ENCODE data around the gene FOXP1.
"Not testable (repeated sequence)": the region's sequence is repeated elsewhere in the genome, so short reads cannot be mapped to it uniquely, and the experiment has no call there.

The FOXP1 gene

DNA sequence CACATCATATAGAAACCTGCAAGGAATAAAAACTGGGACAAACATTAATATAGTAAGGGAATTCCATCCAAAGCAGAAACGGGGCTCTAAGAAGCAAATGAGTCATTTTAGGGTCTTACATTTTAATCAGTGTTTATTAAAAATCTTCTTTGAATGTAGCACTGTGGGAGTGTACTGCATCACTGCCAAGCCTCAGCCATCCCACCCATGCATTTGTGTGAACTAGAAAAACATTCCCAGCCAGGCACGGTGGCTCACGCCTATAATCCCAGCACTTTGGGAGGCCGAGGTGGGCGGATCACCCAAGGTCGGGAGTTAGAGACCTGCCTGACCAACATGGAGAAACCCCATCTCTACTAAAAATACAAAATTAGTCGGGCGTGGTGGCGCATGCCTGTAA, 57.1 kb downstream of the FOXP1 start:
- not testable (repeated sequence) for DNase-seq

- DNase-seq = no peak
Observed at GRCh38 chr3:71525391-71525790, 58.1 kb downstream of the FOXP1 start.

DNA sequence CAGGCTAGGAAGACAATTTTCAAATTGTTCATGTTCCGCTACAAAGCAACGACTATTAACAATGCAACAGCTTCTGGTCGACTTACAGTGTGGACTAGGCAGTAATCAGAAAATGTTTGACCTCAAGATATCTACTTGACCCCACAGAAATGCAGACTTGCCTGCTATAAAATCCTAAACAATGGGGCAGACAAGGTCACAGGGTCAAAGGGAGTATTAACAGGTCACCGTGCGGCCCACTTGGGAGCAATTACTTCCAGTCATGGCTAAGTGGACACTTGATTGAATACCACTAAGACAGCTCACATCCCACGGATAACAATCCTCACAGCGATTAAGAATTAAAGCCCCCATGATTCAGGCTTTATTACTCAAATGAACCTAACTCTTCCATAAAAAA, 58.9 kb downstream of the FOXP1 start:
- DNase-seq = no peak

DNA sequence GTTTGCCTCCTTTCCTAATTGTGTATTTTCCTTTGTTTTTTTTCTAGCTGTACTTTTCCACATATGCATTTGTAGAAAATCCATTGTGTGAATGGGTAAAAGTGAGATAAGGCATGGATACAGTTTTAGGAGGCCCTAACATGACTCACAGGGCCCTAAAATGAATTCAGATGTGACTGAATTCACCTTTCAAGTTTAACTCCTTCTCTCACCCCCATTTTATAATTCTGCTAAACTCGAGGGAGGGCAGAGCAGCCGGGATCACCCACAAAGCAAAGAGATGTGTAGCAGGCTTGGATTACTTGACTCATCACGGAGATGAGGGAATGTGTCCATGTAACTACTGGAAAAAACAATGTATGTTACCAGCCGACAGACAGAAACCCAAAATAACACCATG, 59.9 kb downstream of the FOXP1 start:
- DNase-seq = no peak

GRCh38 chr3:71521940-71522876, 61.3 kb downstream of the FOXP1 start:
- DNase-seq = no peak

DNA sequence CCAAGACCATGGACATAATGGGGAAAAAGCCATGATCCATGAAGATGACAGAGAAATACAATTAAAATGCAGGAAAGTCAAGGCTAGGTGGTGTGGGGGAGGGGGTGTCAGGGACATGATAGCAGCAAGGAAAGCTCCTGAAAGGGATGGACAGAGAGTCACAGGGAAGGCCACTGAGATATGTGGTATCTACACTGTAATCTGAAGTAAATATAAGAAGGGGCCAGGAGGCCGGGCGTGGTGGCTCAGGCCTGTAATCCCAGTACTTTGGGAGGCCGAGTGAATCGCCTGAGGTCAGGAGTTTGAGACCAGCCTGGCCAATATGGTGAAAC, 62.5 kb downstream of the FOXP1 start:
- no peak for DNase-seq

- DNase-seq = no peak
Observed at GRCh38 chr3:71520161-71521020, 63.1 kb downstream of the FOXP1 start.

- no peak for DNase-seq
Observed at GRCh38 chr3:71518089-71518488, 65.4 kb downstream of the FOXP1 start.

GRCh38 chr3:71517271-71517791, 66.2 kb downstream of the FOXP1 start:
- no peak for DNase-seq

DNA sequence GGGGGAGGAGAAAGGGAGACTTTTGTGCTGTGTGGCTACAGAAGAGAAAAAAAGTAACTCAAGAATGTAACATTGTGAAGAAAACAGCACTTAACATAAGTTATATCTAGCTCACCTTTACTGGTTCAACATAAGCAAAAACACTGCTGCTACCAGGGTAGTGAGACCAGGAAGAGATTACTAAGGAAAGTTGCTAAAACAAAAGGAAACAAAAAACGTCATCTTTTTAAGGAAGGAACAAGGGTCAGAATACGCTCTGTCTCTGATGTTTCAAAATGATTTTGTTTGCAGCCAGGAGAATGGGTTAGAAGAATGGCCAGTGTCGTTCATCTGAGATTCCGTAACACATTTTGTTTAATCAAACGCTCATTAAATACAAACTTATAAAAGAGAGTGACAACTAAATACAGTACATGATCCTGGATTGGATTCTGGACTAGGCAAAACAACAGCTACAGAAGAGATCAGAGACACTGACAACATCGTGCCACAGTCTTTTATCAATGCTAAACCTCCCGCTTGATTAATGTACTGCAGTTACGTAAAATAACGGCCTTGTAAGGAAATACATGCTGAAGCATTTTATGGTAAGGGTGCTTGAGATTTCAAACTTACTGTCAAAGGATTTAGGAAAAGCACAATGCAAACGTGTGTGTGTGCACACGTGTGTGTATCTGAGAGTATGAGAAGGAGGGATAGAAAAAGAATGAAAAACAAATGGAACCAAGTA, 67.7 kb downstream of the FOXP1 start:
- no peak for DNase-seq

- DNase-seq = no peak
Observed at GRCh38 chr3:71514621-71515020, 68.9 kb downstream of the FOXP1 start.

- DNase-seq = no peak
Observed at GRCh38 chr3:71513515-71513914, 70.0 kb downstream of the FOXP1 start.

- no peak for DNase-seq
Observed at GRCh38 chr3:71513081-71513480, 70.4 kb downstream of the FOXP1 start.

- no peak for DNase-seq
Observed at GRCh38 chr3:71512544-71512943, 71.0 kb downstream of the FOXP1 start.

GRCh38 chr3:71512000-71512399, 71.5 kb downstream of the FOXP1 start:
- no peak for DNase-seq

DNA sequence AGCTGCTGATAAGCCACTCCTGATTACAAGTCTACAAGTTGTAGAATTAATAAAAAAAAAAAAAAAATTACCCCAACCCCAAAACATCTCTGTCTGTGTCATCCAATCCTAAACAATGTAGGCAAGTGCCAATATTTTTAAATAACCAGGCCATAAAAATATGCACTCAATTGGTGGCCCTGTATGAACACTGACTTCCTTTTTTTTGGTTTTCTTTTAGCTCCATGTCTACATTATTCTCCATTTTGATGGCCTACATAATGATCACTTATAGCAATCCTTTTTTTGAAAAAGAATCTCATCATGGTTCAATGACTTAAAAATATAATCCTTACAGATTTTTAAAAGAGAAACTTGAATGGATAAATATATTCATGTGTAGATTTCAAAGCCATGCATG, 72.1 kb downstream of the FOXP1 start:
- DNase-seq = no peak

- DNase-seq = no peak
Observed at GRCh38 chr3:71511037-71511436, 72.5 kb downstream of the FOXP1 start.

DNA sequence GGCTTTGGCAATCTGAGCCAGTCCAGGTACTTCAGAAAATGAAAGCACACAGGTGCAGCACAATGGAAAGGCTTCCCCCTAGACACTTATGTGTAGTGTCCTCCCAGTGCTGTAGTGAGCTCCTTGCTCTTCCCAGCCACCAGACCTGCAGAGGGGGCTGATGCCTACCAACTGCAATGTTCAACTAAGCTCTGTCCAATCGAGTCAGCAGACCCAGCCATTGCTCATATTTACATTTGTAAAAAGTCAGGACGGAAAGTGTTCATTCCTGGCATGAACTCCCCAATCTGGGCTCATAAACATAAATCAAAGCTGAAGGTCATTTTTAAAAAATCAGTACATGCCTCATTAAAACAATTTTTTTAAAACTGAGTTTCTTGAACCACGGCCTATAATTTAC, 73.0 kb downstream of the FOXP1 start:
- DNase-seq = no peak

GRCh38 chr3:71509066-71509465, 74.5 kb downstream of the FOXP1 start:
- no peak for DNase-seq

GRCh38 chr3:71505767-71506350, 77.7 kb downstream of the FOXP1 start:
- no peak for DNase-seq

DNA sequence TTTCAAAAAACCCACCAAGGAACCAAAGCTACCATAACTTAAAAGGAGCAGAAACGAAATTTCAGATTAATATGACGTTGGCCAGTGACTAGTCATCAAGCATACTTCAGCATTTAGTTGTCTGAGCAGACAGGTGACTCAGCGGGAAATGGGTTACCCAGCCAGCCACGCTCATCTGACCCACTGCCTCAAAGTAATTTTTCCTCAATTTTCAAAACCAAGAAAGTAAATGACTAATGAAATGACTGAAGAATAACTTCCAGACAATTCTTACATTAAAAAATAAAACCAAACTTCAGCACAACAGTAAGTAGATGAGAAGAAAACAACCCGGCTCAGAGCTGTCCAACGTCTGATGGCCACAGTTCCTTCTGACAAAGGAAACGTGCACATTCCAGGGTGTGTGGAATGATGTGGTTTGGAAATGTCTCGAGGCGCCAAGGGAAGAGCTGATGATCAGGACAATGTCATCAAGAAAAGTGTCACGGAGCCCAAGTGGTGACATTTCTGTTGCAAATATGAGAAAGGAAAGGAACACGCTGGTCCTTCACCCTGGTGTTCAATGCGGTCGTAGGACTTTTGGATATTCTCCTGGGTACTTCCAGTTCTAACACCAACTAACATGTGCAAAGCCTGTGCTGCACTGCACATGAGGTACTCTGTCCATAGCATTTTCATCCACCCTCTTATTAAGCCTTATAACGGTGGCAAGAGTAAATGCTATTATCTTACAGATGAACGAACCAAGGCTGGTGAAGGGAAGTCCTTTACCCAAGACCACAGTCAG, 79.1 kb downstream of the FOXP1 start:
- no peak for DNase-seq
